ENCODE data around the gene EYS. TPM values are rescaled to one million over a fixed set of nuclear protein-coding genes. Genes with fewer than 3 reads are reported as not detected.

The EYS gene
- total RNA-seq, 1 donor from 2014 or later, result 2.1 TPM

- Histone ChIP-seq H3K9ac (ENCODE audit: low read depth in 1 of 3, low read length in 3 of 3) (no peak overlapping the region), H3K27me3 (ENCODE audit: control insufficient read depth in 3 of 3, insufficient read depth in 3 of 3, low read length in 3 of 3) (no peaks in the 10 kb centered on the region), H3K36me3 (ENCODE audit: control insufficient read depth in 3 of 3, insufficient read depth in 3 of 3, low read length in 3 of 3) (no peaks in the 10 kb centered on the region), H3K4me1 (ENCODE audit: control insufficient read depth in 3 of 3, insufficient read depth in 3 of 3, low read length in 3 of 3) (no peaks in the 10 kb centered on the region), H3K9me3 (ENCODE audit: control insufficient read depth in 3 of 3, low read length in 3 of 3) (no peaks in the 10 kb centered on the region), H3K27ac (ENCODE audit: low read depth, low read length) (no peak overlapping the region), H3K4me3 (ENCODE audit: low read length in 3 of 3) (no peak overlapping the region)
Observed at GRCh38 chr6:64681416-64682160, 1025.4 kb downstream of the EYS start.

GRCh38 chr6:64680446-64680845 lies 1026.6 kb downstream of the EYS start:
- Histone ChIP-seq H3K4me1 (ENCODE audit: control insufficient read depth in 3 of 3, insufficient read depth in 3 of 3, low read length in 3 of 3) (no peaks in the 10 kb centered on the region), H3K9ac (ENCODE audit: low read depth in 1 of 3, low read length in 3 of 3) (no peak overlapping the region), H3K9me3 (ENCODE audit: control insufficient read depth in 3 of 3, low read length in 3 of 3) (no peaks in the 10 kb centered on the region), H3K27ac (ENCODE audit: low read depth, low read length) (no peak overlapping the region), H3K27me3 (ENCODE audit: control insufficient read depth in 3 of 3, insufficient read depth in 3 of 3, low read length in 3 of 3) (no peaks in the 10 kb centered on the region), H3K4me3 (ENCODE audit: low read length in 3 of 3) (no peak overlapping the region), H3K36me3 (ENCODE audit: control insufficient read depth in 3 of 3, insufficient read depth in 3 of 3, low read length in 3 of 3) (no peaks in the 10 kb centered on the region)

- no peaks in the 10 kb centered on the region for H3K36me3 ChIP-seq (ENCODE audit: control insufficient read depth in 3 of 3, insufficient read depth in 3 of 3, low read length in 3 of 3)
Observed at GRCh38 chr6:64679416-64679815, 1027.6 kb downstream of the EYS start.

GRCh38 chr6:64672651-64673050 lies 1034.4 kb downstream of the EYS start:
- Histone ChIP-seq H3K4me3 (ENCODE audit: low read length in 3 of 3) (no peak overlapping the region), H3K27ac (ENCODE audit: low read depth, low read length) (no peak overlapping the region), H3K36me3 (ENCODE audit: control insufficient read depth in 3 of 3, insufficient read depth in 3 of 3, low read length in 3 of 3) (no peaks in the 10 kb centered on the region), H3K27me3 (ENCODE audit: control insufficient read depth in 3 of 3, insufficient read depth in 3 of 3, low read length in 3 of 3) (no peaks in the 10 kb centered on the region), H3K9me3 (ENCODE audit: control insufficient read depth in 3 of 3, low read length in 3 of 3) (no peaks in the 10 kb centered on the region), H3K9ac (ENCODE audit: low read depth in 1 of 3, low read length in 3 of 3) (no peak overlapping the region), H3K4me1 (ENCODE audit: control insufficient read depth in 3 of 3, insufficient read depth in 3 of 3, low read length in 3 of 3) (no peaks in the 10 kb centered on the region)

More at GRCh38 chr6:64679416-64679815, 1027.6 kb downstream of the EYS start:
- no peaks in the 10 kb centered on the region for H3K27me3 ChIP-seq (ENCODE audit: control insufficient read depth in 3 of 3, insufficient read depth in 3 of 3, low read length in 3 of 3)
- H3K4me3 ChIP-seq (ENCODE audit: low read length in 3 of 3), result no peak overlapping the region
- no peaks in the 10 kb centered on the region for H3K9me3 ChIP-seq (ENCODE audit: control insufficient read depth in 3 of 3, low read length in 3 of 3)
- H3K27ac ChIP-seq (ENCODE audit: low read depth, low read length), result no peak overlapping the region
- no peak overlapping the region for H3K9ac ChIP-seq (ENCODE audit: low read depth in 1 of 3, low read length in 3 of 3)
- H3K4me1 ChIP-seq (ENCODE audit: control insufficient read depth in 3 of 3, insufficient read depth in 3 of 3, low read length in 3 of 3), result no peaks in the 10 kb centered on the region

GRCh38 chr6:64672131-64672530 lies 1034.9 kb downstream of the EYS start:
- no peaks in the 10 kb centered on the region for H3K9me3 ChIP-seq (ENCODE audit: control insufficient read depth in 3 of 3, low read length in 3 of 3)
- H3K27me3 ChIP-seq (ENCODE audit: control insufficient read depth in 3 of 3, insufficient read depth in 3 of 3, low read length in 3 of 3), result no peaks in the 10 kb centered on the region
- no peak overlapping the region for H3K4me3 ChIP-seq (ENCODE audit: low read length in 3 of 3)
- no peak overlapping the region for H3K9ac ChIP-seq (ENCODE audit: low read depth in 1 of 3, low read length in 3 of 3)
- no peak overlapping the region for H3K27ac ChIP-seq (ENCODE audit: low read depth, low read length)
- H3K4me1 ChIP-seq (ENCODE audit: control insufficient read depth in 3 of 3, insufficient read depth in 3 of 3, low read length in 3 of 3), result no peaks in the 10 kb centered on the region
- no peaks in the 10 kb centered on the region for H3K36me3 ChIP-seq (ENCODE audit: control insufficient read depth in 3 of 3, insufficient read depth in 3 of 3, low read length in 3 of 3)

GRCh38 chr6:64665137-64665536 lies 1041.9 kb downstream of the EYS start:
- no peaks in the 10 kb centered on the region for H3K27me3 ChIP-seq (ENCODE audit: control insufficient read depth in 3 of 3, insufficient read depth in 3 of 3, low read length in 3 of 3)
- no peak overlapping the region for H3K27ac ChIP-seq (ENCODE audit: low read depth, low read length)
- no peaks in the 10 kb centered on the region for H3K9me3 ChIP-seq (ENCODE audit: control insufficient read depth in 3 of 3, low read length in 3 of 3)
- no peak overlapping the region for H3K9ac ChIP-seq (ENCODE audit: low read depth in 1 of 3, low read length in 3 of 3)
- H3K36me3 ChIP-seq (ENCODE audit: control insufficient read depth in 3 of 3, insufficient read depth in 3 of 3, low read length in 3 of 3), result no peaks in the 10 kb centered on the region
- H3K4me3 ChIP-seq (ENCODE audit: low read length in 3 of 3), result no peak overlapping the region
- no peaks in the 10 kb centered on the region for H3K4me1 ChIP-seq (ENCODE audit: control insufficient read depth in 3 of 3, insufficient read depth in 3 of 3, low read length in 3 of 3)

GRCh38 chr6:64664480-64664879 lies 1042.5 kb downstream of the EYS start:
- Histone ChIP-seq H3K36me3 (ENCODE audit: control insufficient read depth in 3 of 3, insufficient read depth in 3 of 3, low read length in 3 of 3) (no peaks in the 10 kb centered on the region), H3K27me3 (ENCODE audit: control insufficient read depth in 3 of 3, insufficient read depth in 3 of 3, low read length in 3 of 3) (no peaks in the 10 kb centered on the region), H3K4me3 (ENCODE audit: low read length in 3 of 3) (no peak overlapping the region), H3K4me1 (ENCODE audit: control insufficient read depth in 3 of 3, insufficient read depth in 3 of 3, low read length in 3 of 3) (no peaks in the 10 kb centered on the region), H3K9ac (ENCODE audit: low read depth in 1 of 3, low read length in 3 of 3) (no peak overlapping the region), H3K27ac (ENCODE audit: low read depth, low read length) (no peak overlapping the region), H3K9me3 (ENCODE audit: control insufficient read depth in 3 of 3, low read length in 3 of 3) (no peaks in the 10 kb centered on the region)

GRCh38 chr6:64644024-64644423 lies 1063.0 kb downstream of the EYS start:
- Histone ChIP-seq H3K4me3 (ENCODE audit: low read length in 3 of 3) (no peak overlapping the region), H3K27ac (ENCODE audit: low read depth, low read length) (no peak overlapping the region), H3K4me1 (ENCODE audit: control insufficient read depth in 3 of 3, insufficient read depth in 3 of 3, low read length in 3 of 3) (no peaks in the 10 kb centered on the region), H3K36me3 (ENCODE audit: control insufficient read depth in 3 of 3, insufficient read depth in 3 of 3, low read length in 3 of 3) (no peaks in the 10 kb centered on the region), H3K9ac (ENCODE audit: low read depth in 1 of 3, low read length in 3 of 3) (no peak overlapping the region), H3K9me3 (ENCODE audit: control insufficient read depth in 3 of 3, low read length in 3 of 3) (no peaks in the 10 kb centered on the region), H3K27me3 (ENCODE audit: control insufficient read depth in 3 of 3, insufficient read depth in 3 of 3, low read length in 3 of 3) (no peaks in the 10 kb centered on the region)

- H3K27ac ChIP-seq (ENCODE audit: low read depth, low read length), result no peak overlapping the region
- H3K9me3 ChIP-seq (ENCODE audit: control insufficient read depth in 3 of 3, low read length in 3 of 3), result no peaks in the 10 kb centered on the region
Observed at GRCh38 chr6:64630901-64631300, 1076.1 kb downstream of the EYS start.

GRCh38 chr6:64622944-64623343 lies 1084.1 kb downstream of the EYS start:
- Histone ChIP-seq H3K4me1 (ENCODE audit: control insufficient read depth in 3 of 3, insufficient read depth in 3 of 3, low read length in 3 of 3) (no peaks in the 10 kb centered on the region), H3K27ac (ENCODE audit: low read depth, low read length) (no peak overlapping the region), H3K36me3 (ENCODE audit: control insufficient read depth in 3 of 3, insufficient read depth in 3 of 3, low read length in 3 of 3) (no peaks in the 10 kb centered on the region), H3K9me3 (ENCODE audit: control insufficient read depth in 3 of 3, low read length in 3 of 3) (no peaks in the 10 kb centered on the region), H3K4me3 (ENCODE audit: low read length in 3 of 3) (no peak overlapping the region), H3K27me3 (ENCODE audit: control insufficient read depth in 3 of 3, insufficient read depth in 3 of 3, low read length in 3 of 3) (no peaks in the 10 kb centered on the region), H3K9ac (ENCODE audit: low read depth in 1 of 3, low read length in 3 of 3) (no peak overlapping the region)

More at GRCh38 chr6:64630901-64631300, 1076.1 kb downstream of the EYS start:
- Histone ChIP-seq H3K4me1 (ENCODE audit: control insufficient read depth in 3 of 3, insufficient read depth in 3 of 3, low read length in 3 of 3) (no peaks in the 10 kb centered on the region), H3K36me3 (ENCODE audit: control insufficient read depth in 3 of 3, insufficient read depth in 3 of 3, low read length in 3 of 3) (no peaks in the 10 kb centered on the region), H3K27me3 (ENCODE audit: control insufficient read depth in 3 of 3, insufficient read depth in 3 of 3, low read length in 3 of 3) (no peaks in the 10 kb centered on the region), H3K4me3 (ENCODE audit: low read length in 3 of 3) (no peak overlapping the region), H3K9ac (ENCODE audit: low read depth in 1 of 3, low read length in 3 of 3) (no peak overlapping the region)

Measured in skeletal muscle tissue (tissue), 4 donors.